Heart right ventricle (tissue), 16 donors: ENCODE measurements around the gene TPP2. TPM values are rescaled to one million over a fixed set of nuclear protein-coding genes. Genes with fewer than 3 reads are reported as not detected.
A peak's percentile ranks its signal among the peaks of the same experiment; 100 is the strongest.

Experiments
- ATAC-seq, 8 donors: fragments of 200-7000 bp; cut with Tn5 transposase; one replicate each; pipeline ENCODE4 v1.9.1; 2020; ENCODE audit warnings: mild to moderate bottlenecking in 8 of 8, moderate library complexity in 8 of 8, moderate number of reproducible peaks in 1 of 8
- DNase-seq, 2 donors: peaks; one replicate each; pipeline ENCODE4 v3.0.0-alpha.2; 2020
- H3K27ac ChIP-seq, 10 donors: fragments of 200-600 bp; sonication (generic) in 2 of 10; one replicate each; pipeline versions ENCODE4 v1.5.0 to v1.8.0; 2020 to 2022; ENCODE audit warnings: mild to moderate bottlenecking in 3 of 10
- H3K27me3 ChIP-seq, 7 donors: fragments of 200-600 bp; one replicate each; pipeline ENCODE4 v1.8.0; 2021 to 2022; ENCODE audit warnings: mild to moderate bottlenecking in 2 of 7
- H3K36me3 ChIP-seq, 9 donors: fragments of 200-600 bp; sonication (generic) in 1 of 9; one replicate each; pipeline versions ENCODE4 v1.5.0 to v1.8.0; 2020 to 2022; ENCODE audit warnings: mild to moderate bottlenecking in 2 of 9
- H3K4me1 ChIP-seq, 9 donors: fragments of 200-600 bp; sonication (generic) in 1 of 9; one replicate each; pipeline versions ENCODE4 v1.5.0 to v1.8.0; 2020 to 2022; ENCODE audit warnings: mild to moderate bottlenecking in 4 of 9
- H3K4me3 ChIP-seq, 10 donors: fragments of 200-600 bp; sonication (generic) in 2 of 10; one replicate each; pipeline versions ENCODE4 v1.5.0 to v1.8.0; 2020 to 2022; ENCODE audit warnings: mild to moderate bottlenecking in 7 of 10, moderate library complexity in 2 of 10
- H3K9me3 ChIP-seq, 11 donors: fragments of 200-600 bp in 10 of 11; sonication (generic) in 2 of 11; one replicate each; pipeline versions ENCODE4 v1.5.0 to v1.8.0; 2013 to 2022; ENCODE audit warnings: mild to moderate bottlenecking in 2 of 11, control low read depth in 1 of 11, moderate library complexity in 1 of 11
- WGBS, 2 donors: extraction: QIAGEN DNeasy Blood & Tissue Kit; methylation state at CpG; one replicate each; pipeline ENCODE4 v1.1.7; 2013; ENCODE audit warnings: inconsistent platforms in 1 of 2; 5-methylcytosine and 5-hydroxymethylcytosine counted together
- intact Hi-C, 10 donors: fragments of 100-400 bp; cut with DNase I; formaldehyde crosslinking; loops; one replicate each; pipeline versions ENCODE4 v1.11.1 to v1.14.2; 2022
- polyA plus RNA-seq, 2 donors: library from polyadenylated mRNA; stranded (reverse); fragments of 200-250 nt; gene quantifications; one replicate each; pipeline ENCODE4 v1.2.3, GENCODE V29; 2013
- total RNA-seq, 10 donors: library from RNA; stranded (reverse); fragmentation: NEBNext Ultra II Directional in 3 of 10; extraction: Animal tissue kit (Norgen Biotek cat#: 25700) in 3 of 10; gene quantifications; one replicate each; pipeline versions ENCODE4 v1.2.1 to v1.2.4, GENCODE V29; 2021 to 2023
- TF ChIP-seq, protein P1 (sequence below), 9 donors: fragments of 200-600 bp; sonication (generic) in 2 of 9; IDR thresholded peaks; one replicate each; pipeline versions ENCODE4 v1.5.0 to v1.8.0; 2021 to 2022; ENCODE audit warnings: antibody characterized with exemption in 9 of 9, mild to moderate bottlenecking in 5 of 9, moderate library complexity in 1 of 9
- donor health status: Arrhythmogenic right ventricular cardiomyopathy.
- donor health status: ischemic (EF 13 %, LVEDD 7.1; RV severe dilation, severe dysfunction).
- donor health status: healthy with polysubstance abuse.
- donor health status: DM: no; HTN: yes; CAD: no.
- donor health status: DM: no; HTN: no; CAD: no.
- donor health status: ischemic (EF 25% LVEDD 6.9; RV normal size, moderate dysfunction).
- donor health status: ischemic (EF 25% LVEDD 5.7; RV mildly dilated, moderate dysfunction).
- donor health status: healthy.
- donor health status: DM: yes; HTN: yes; CAD: no.
- donor health status: Ischemic cardiomyopathy.
- donor health status: ischemic (EF 35%, LVEDD 5.7; RV mildly dilated, moderate dysfunction).
- donor health status: nonischemic (EF 11% LVEDD 7.7; RV severe dilation, severe dysfunction).
- donor health status: DM: yes; HTN: yes; CAD: no.
- donor health status: PGD.
- donor health status: ischemic (EF 29% LVEDD 5.4; RV normal size, mild dysfunction).
- donor health status: nonischemic (EF 23%, LVEDD 6.1; RV moderate dilation, normal function).

TPP2 gene
- total and polyA plus RNA-seq, 12 donors = 13.2 to 36.8 (median 31.1) TPM

DNA sequence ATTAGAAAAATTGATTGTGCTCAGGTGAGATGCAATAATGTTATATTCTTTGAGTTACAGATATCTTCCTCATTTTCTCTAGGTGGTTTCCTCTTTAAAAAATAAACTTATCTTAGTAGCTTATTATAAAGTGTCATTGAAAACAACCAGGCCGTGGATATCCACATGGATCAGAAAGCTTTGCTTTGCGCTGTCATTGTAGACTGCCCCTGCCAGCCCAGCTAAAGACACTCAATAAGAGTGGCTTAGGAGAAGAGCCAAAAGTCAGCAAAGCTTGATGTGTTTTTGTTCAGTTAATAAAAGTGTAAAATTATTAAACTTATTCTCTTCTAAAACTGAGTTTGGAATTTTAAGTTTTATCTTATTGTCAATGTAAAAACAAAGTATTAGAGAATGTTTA, 34.4 kb downstream of the TPP2 start:
- intact Hi-C loops = no loop called here
- Histone ChIP-seq H3K27me3 (no peaks in the 10 kb centered on the region), H3K4me3 (no peak overlapping the region), H3K27ac (no peak overlapping the region), H3K9me3 (no peaks in the 10 kb centered on the region), H3K4me1 (no peaks in the 10 kb centered on the region), H3K36me3 (peaks cover 0 to 100% (median 69%) of the 10 kb centered on the region in 9 donors)
- DNase-seq (no peak), ATAC-seq (peak in 1 of 8 donors; percentile 73)
- TF ChIP-seq, protein P1, sequence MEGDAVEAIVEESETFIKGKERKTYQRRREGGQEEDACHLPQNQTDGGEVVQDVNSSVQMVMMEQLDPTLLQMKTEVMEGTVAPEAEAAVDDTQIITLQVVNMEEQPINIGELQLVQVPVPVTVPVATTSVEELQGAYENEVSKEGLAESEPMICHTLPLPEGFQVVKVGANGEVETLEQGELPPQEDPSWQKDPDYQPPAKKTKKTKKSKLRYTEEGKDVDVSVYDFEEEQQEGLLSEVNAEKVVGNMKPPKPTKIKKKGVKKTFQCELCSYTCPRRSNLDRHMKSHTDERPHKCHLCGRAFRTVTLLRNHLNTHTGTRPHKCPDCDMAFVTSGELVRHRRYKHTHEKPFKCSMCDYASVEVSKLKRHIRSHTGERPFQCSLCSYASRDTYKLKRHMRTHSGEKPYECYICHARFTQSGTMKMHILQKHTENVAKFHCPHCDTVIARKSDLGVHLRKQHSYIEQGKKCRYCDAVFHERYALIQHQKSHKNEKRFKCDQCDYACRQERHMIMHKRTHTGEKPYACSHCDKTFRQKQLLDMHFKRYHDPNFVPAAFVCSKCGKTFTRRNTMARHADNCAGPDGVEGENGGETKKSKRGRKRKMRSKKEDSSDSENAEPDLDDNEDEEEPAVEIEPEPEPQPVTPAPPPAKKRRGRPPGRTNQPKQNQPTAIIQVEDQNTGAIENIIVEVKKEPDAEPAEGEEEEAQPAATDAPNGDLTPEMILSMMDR (IDR thresholded peaks at IDR 0.05) = no peak
- 59 to 73% methylated on average over 2 of the region's 2 CpGs for WGBS, 2 donors

DNA sequence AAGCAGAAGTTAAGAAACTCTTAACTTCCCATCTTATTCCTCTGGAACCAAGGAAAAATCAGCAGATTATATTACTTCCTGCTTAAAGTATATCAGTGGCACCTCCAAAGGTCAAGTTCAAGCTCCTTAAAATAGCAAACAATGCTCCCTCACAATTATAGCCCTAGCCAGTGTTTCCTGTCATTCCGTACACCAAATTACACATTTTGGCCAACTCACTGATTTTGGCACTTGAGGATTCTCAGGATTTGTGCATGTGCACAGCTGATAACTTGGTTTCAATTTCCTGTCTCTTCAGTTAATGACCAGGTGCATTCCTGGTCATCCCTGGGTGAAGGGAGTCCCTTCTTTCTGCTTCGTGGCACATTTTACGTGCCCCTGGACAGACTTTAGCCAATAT, 42.0 kb downstream of the TPP2 start:
- H3K27ac ChIP-seq = no peak overlapping the region
- peaks cover 0 to 100% (median 54%) of the 10 kb centered on the region in 9 donors for H3K36me3 ChIP-seq
- H3K27me3 ChIP-seq = no peaks in the 10 kb centered on the region
- TF ChIP-seq, protein P1 (IDR thresholded peaks at IDR 0.05) = no peak
- intact Hi-C loops = no loop called here
- H3K4me1 ChIP-seq = peaks cover 0 to 27% (median 10%) of the 10 kb centered on the region in 9 donors
- H3K4me3 ChIP-seq = no peak overlapping the region
- WGBS, 2 donors = 60 to 69% methylated on average over 3 of the region's 3 CpGs
- DNase-seq (no peak), ATAC-seq (peak in 3 of 8 donors; percentile 28 to 48 (median 45))
- no peaks in the 10 kb centered on the region for H3K9me3 ChIP-seq

DNA sequence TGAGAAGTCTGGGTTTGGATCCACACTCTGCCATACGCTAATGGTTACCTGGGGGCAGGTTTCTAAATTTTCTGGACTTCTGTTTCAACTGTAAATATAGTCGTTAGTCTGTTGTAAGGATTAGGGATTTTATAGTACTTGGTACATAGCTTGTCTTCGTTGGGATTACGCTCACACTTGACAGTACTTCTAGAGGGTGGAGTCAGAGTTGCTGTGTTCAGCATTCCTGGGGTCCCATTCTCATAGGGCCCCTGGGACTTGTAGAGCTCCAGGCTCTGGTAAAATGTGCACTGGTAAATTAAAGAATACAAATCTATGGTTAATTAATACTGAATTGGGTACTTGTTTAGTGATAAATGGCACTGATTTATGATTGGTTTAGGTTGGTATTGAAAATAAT, 45.2 kb downstream of the TPP2 start:
- ATAC-seq = no peak
- WGBS, 2 donors = 46 to 65% methylated on average over 4 of the region's 4 CpGs
- peaks cover 0 to 100% (median 53%) of the 10 kb centered on the region in 9 donors for H3K36me3 ChIP-seq

DNA sequence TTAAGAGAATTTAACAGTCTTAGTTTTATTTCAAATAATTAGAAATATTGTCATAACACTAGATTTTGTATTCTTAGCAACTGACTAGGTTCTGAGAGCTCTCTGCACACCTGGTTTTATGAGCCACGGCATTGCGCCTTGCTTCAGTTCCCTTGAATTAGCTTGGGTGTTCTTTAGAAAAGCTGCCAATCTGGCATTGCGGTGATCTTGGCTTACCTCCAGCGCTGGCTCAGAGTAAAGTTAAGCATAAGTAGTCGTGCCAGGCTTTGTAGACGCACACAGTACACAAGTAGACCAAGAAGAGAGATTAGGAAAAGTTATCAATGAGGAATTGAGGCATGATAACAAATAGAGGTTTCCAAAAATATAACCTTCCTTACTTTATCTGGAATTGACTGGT, 45.7 kb downstream of the TPP2 start:
- ATAC-seq = peak in 6 of 8 donors; percentile 75 to 91 (median 88)
- H3K36me3 ChIP-seq = peaks cover 0 to 100% (median 57%) of the 10 kb centered on the region in 9 donors
- H3K9me3 ChIP-seq = no peaks in the 10 kb centered on the region
- 49 to 62% methylated on average over 6 of the region's 6 CpGs for WGBS, 2 donors
- DNase-seq = peak; percentile 54 to 57
- peaks cover 0 to 27% (median 10%) of the 10 kb centered on the region in 9 donors for H3K4me1 ChIP-seq
- no peaks in the 10 kb centered on the region for H3K27me3 ChIP-seq
- intact Hi-C loops = loop anchor here in 1 of 10 donors (5.0 kb wide), 1 partner anchor 35 kb away; no protein-coding TSS in a partner anchor
- H3K27ac ChIP-seq = peak overlapping the region in 1 of 10 donors; percentile 11
- H3K4me3 ChIP-seq = no peak overlapping the region
- TF ChIP-seq, protein P1 (IDR thresholded peaks at IDR 0.05) = no peak

More for the DNA sequence above, 45.2 kb downstream of the TPP2 start:
- no peaks in the 10 kb centered on the region for H3K27me3 ChIP-seq
- H3K27ac ChIP-seq = peak overlapping the region in 1 of 10 donors; percentile 11
- H3K4me3 ChIP-seq = no peak overlapping the region
- no peaks in the 10 kb centered on the region for H3K9me3 ChIP-seq
- peaks cover 0 to 27% (median 10%) of the 10 kb centered on the region in 9 donors for H3K4me1 ChIP-seq
- no peak for DNase-seq
- TF ChIP-seq, protein P1 (IDR thresholded peaks at IDR 0.05) = no peak
- intact Hi-C loops = loop anchor here in 1 of 10 donors (5.0 kb wide), 1 partner anchor 35 kb away; no protein-coding TSS in a partner anchor
